ENCODE measurements around the gene JAKMIP1. TPM values are rescaled to one million over a fixed set of nuclear protein-coding genes. Genes with fewer than 3 reads are reported as not detected.

Gene JAKMIP1
- total RNA-seq, 1 experiment from 2014 or later, result not detected

GRCh38 chr4:6049985-6050384 is 150.4 kb downstream of the JAKMIP1 start:
- Histone ChIP-seq H3K27ac (ENCODE audit: low read depth, low read length) (no peak overlapping the region), H3K4me2 (ENCODE audit: low read length) (no peak overlapping the region), H2AFZ (ENCODE audit: low read depth, low read length, poor library complexity, severe bottlenecking) (no peak overlapping the region), H3K4me1 (ENCODE audit: control insufficient read depth in 1 of 2, insufficient read depth in 2 of 2, low read length in 2 of 2) (peaks cover 0 to 11% of the 10 kb centered on the region in 2 experiments; a peak in 2 of 4 replicates), H3K9me2 (ENCODE audit: insufficient read depth) (no peaks in the 10 kb centered on the region), H4K20me1 (ENCODE audit: insufficient read depth) (no peaks in the 10 kb centered on the region), H3K4me3 (replicated peaks in 1 of 2; ENCODE audit: low read depth in 1 of 2, low read length in 2 of 2) (no peak overlapping the region), H3K27me3 (ENCODE audit: insufficient read depth, low read length) (peaks cover 32% of the 10 kb centered on the region; the same call in 1 of the 2 replicates), H3K9ac (ENCODE audit: low read length) (no peak overlapping the region), H3K36me3 (ENCODE audit: control insufficient read depth in 1 of 2, insufficient read depth in 2 of 2, low read length in 2 of 2) (no peaks in the 10 kb centered on the region), H3K79me2 (ENCODE audit: insufficient read depth, low read length) (no peaks in the 10 kb centered on the region), H3K9me3 (ENCODE audit: control insufficient read depth in 1 of 2, insufficient read depth in 1 of 2, low read depth in 1 of 2, low read length in 2 of 2) (no peaks in the 10 kb centered on the region)
- BruUV-seq (replicated peaks), result no TSS peak
- no peak for DNase-seq (ENCODE audit: low read depth, low spot score)
- ChIA-PET POLR2A (no interaction called here), CTCF (no interaction called here), RAD21 (ENCODE audit: low non-redundant PET in 1 of 2, low total read pairs in 2 of 2, uncharacterized antibody in 2 of 2, unreplicated experiment in 2 of 2) (no interaction called here)
- ATAC-seq, result no peak
- no peak for TF ChIP-seq ELF1 (IDR thresholded peaks at IDR 0.05; ENCODE audit: borderline replicate concordance, low read depth)
- no peak for TF ChIP-seq CEBPB (IDR thresholded peaks at IDR 0.05; ENCODE audit: low read depth)
- intact Hi-C loops (cut with micrococcal nuclease), result no loop called here

GRCh38 chr4:6049278-6049677 is 151.1 kb downstream of the JAKMIP1 start:
- RAD21 ChIA-PET (ENCODE audit: low non-redundant PET in 1 of 2, low total read pairs in 2 of 2, uncharacterized antibody in 2 of 2, unreplicated experiment in 2 of 2), result no interaction called here
- DNase-seq (ENCODE audit: low read depth, low spot score) (no peak), ATAC-seq (no peak)
- Histone ChIP-seq H3K27ac (ENCODE audit: low read depth, low read length) (no peak overlapping the region), H3K4me1 (ENCODE audit: control insufficient read depth in 1 of 2, insufficient read depth in 2 of 2, low read length in 2 of 2) (peaks cover 0 to 11% of the 10 kb centered on the region in 2 experiments; a peak in 2 of 4 replicates), H3K79me2 (ENCODE audit: insufficient read depth, low read length) (no peaks in the 10 kb centered on the region), H2AFZ (ENCODE audit: low read depth, low read length, poor library complexity, severe bottlenecking) (no peak overlapping the region), H3K9me3 (ENCODE audit: control insufficient read depth in 1 of 2, insufficient read depth in 1 of 2, low read depth in 1 of 2, low read length in 2 of 2) (no peaks in the 10 kb centered on the region), H3K4me3 (replicated peaks in 1 of 2; ENCODE audit: low read depth in 1 of 2, low read length in 2 of 2) (no peak overlapping the region), H3K9me2 (ENCODE audit: insufficient read depth) (no peaks in the 10 kb centered on the region), H3K27me3 (ENCODE audit: insufficient read depth, low read length) (peaks cover 39% of the 10 kb centered on the region; the same call in 1 of the 2 replicates), H4K20me1 (ENCODE audit: insufficient read depth) (no peaks in the 10 kb centered on the region), H3K4me2 (ENCODE audit: low read length) (no peak overlapping the region), H3K36me3 (ENCODE audit: control insufficient read depth in 1 of 2, insufficient read depth in 2 of 2, low read length in 2 of 2) (no peaks in the 10 kb centered on the region), H3K9ac (ENCODE audit: low read length) (no peak overlapping the region)
- no TSS peak for BruUV-seq (replicated peaks)
- POLR2A ChIA-PET, result no interaction called here
- CTCF ChIA-PET, result no interaction called here
- TF ChIP-seq SRF (IDR thresholded peaks at IDR 0.05; ENCODE audit: low read depth) (no peak), TCF7L2 (IDR thresholded peaks at IDR 0.05; ENCODE audit: borderline replicate concordance, extremely low read depth, insufficient read depth, insufficient read length) (no peak), ZNF274 (IDR thresholded peaks at IDR 0.05; ENCODE audit: low read depth, low read length) (no peak), POLR2AphosphoS5 (IDR thresholded peaks at IDR 0.05; ENCODE audit: low read depth, low read length) (no peak), SP1 (IDR thresholded peaks at IDR 0.05; ENCODE audit: low read depth) (no peak), ELF1 (IDR thresholded peaks at IDR 0.05; ENCODE audit: borderline replicate concordance, low read depth) (no peak), CEBPB (IDR thresholded peaks at IDR 0.05; ENCODE audit: low read depth) (no peak), POLR2A (IDR thresholded peaks at IDR 0.05; ENCODE audit: borderline replicate concordance, extremely low read depth, insufficient read depth, insufficient read length) (no peak), CBX3 (IDR thresholded peaks at IDR 0.05; ENCODE audit: low read depth) (no peak)
- intact Hi-C loops (cut with micrococcal nuclease), result no loop called here
